ENCODE results near the gene LLGL2. TPM values are rescaled to one million over a fixed set of nuclear protein-coding genes. Genes with fewer than 3 reads are reported as not detected.

The LLGL2 gene
- polyA plus RNA-seq, 1 donor: 149 TPM

GRCh38 chr17:75552425-75553294 lies 27.2 kb downstream of the LLGL2 start:
- no peak overlapping the region for H3K4me3 ChIP-seq (ENCODE audit: low read length)
- no peaks in the 10 kb centered on the region for H3K9me3 ChIP-seq (ENCODE audit: control insufficient read depth, low read depth, low read length)
- DNase-seq: peak in 1 of 2 donors; percentile 62
- peaks cover 24% of the 10 kb centered on the region for H3K36me3 ChIP-seq (ENCODE audit: control insufficient read depth, insufficient read depth, low read length)
- peaks cover 84% of the 10 kb centered on the region for H3K4me1 ChIP-seq (ENCODE audit: control insufficient read depth, insufficient read depth, low read length)
- no peaks in the 10 kb centered on the region for H3K27me3 ChIP-seq (ENCODE audit: control insufficient read depth, insufficient read depth, low read length)
- peak overlapping the region; percentile 34 for H3K27ac ChIP-seq (ENCODE audit: low read length)
- WGBS (ENCODE audit: insufficient coverage, low lambda C conversion rate): 97% methylated on average over 4 of the region's 14 CpGs

GRCh38 chr17:75553295-75554110 lies 28.0 kb downstream of the LLGL2 start:
- Histone ChIP-seq H3K4me1 (ENCODE audit: control insufficient read depth, insufficient read depth, low read length) (peaks cover 85% of the 10 kb centered on the region), H3K36me3 (ENCODE audit: control insufficient read depth, insufficient read depth, low read length) (peaks cover 30% of the 10 kb centered on the region), H3K27me3 (ENCODE audit: control insufficient read depth, insufficient read depth, low read length) (no peaks in the 10 kb centered on the region), H3K4me3 (ENCODE audit: low read length) (no peak overlapping the region), H3K27ac (ENCODE audit: low read length) (peak overlapping the region; percentile 34), H3K9me3 (ENCODE audit: control insufficient read depth, low read depth, low read length) (no peaks in the 10 kb centered on the region)
- WGBS (ENCODE audit: insufficient coverage, low lambda C conversion rate): no CpG with 5 or more reads among the region's 8 CpGs
- DNase-seq: no peak

DNA sequence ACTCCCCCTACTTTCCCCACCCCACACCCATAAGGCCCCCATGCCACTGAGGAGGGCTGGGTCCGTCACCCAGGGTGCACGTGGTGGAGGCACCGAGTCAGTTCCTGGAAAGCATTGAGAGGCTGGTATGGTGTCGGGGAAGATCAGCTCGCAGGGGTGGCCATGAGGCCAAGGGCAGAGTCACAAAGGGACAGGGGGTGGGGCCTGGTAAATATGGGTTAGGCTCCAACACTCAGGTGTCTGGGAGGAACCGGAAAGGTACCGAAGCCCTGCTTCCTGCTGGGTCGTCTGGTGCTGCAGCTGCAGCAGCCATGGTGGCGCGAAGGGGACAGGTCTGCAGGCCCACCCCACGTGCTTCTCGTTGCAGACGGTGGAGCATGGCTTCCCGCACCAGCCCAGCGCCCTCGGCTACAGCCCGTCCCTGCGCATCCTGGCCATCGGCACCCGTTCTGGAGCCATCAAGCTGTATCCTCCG lies 30.2 kb downstream of the LLGL2 start:
- Histone ChIP-seq H3K4me3 (ENCODE audit: low read length) (no peak overlapping the region), H3K9me3 (ENCODE audit: control insufficient read depth, low read depth, low read length) (no peaks in the 10 kb centered on the region), H3K27me3 (ENCODE audit: control insufficient read depth, insufficient read depth, low read length) (no peaks in the 10 kb centered on the region), H3K27ac (ENCODE audit: low read length) (peak overlapping the region; percentile 86), H3K36me3 (ENCODE audit: control insufficient read depth, insufficient read depth, low read length) (peaks cover 47% of the 10 kb centered on the region), H3K4me1 (ENCODE audit: control insufficient read depth, insufficient read depth, low read length) (peaks cover 64% of the 10 kb centered on the region)
- DNase-seq: peak in 1 of 2 donors; percentile 47
- WGBS (ENCODE audit: insufficient coverage, low lambda C conversion rate): no CpG with 5 or more reads among the region's 21 CpGs

DNA sequence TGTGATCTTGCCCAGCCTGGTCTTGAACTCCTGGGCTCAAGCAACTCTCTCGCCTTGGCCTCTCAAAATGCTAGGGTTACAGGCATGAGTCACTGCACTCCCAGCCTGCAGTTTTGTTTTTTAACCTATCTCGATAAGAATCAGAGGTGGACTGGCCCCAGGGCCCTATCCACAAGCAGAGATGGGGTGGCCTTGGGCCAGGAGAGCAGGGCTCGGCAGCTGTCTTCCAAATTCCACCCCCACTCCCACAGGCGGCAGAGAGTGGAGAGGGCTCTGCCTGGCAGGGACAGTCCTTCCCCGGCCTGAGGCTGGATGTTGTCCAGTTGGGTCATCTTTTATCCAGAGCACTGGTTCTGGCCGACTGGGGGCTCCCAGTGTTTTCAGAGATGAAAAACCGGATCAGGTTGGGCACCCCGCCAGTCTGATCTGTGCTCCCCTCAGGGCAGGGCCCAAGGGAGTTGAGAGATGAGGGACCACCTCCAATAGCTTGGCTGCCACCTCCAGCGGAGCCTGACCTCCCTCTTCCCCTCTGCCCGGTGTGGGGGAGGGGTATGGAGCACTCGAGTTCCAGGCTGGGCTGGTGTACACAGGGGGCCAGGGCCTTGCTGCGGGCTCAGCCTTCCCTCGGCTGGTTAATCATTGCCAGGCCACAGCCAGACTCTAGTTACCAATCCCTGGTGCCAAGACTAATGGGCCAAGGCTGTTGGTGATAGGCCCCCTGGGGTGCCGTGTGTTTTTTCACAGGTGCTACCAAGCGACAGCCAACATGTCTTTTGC lies 31.8 kb downstream of the LLGL2 start:
- Histone ChIP-seq H3K9me3 (ENCODE audit: control insufficient read depth, low read depth, low read length) (no peaks in the 10 kb centered on the region), H3K27ac (ENCODE audit: low read length) (peak overlapping the region; percentile 86), H3K36me3 (ENCODE audit: control insufficient read depth, insufficient read depth, low read length) (peaks cover 43% of the 10 kb centered on the region), H3K4me1 (ENCODE audit: control insufficient read depth, insufficient read depth, low read length) (peaks cover 52% of the 10 kb centered on the region), H3K27me3 (ENCODE audit: control insufficient read depth, insufficient read depth, low read length) (no peaks in the 10 kb centered on the region), H3K4me3 (ENCODE audit: low read length) (no peak overlapping the region)
- peak; percentile 88 to 93 for DNase-seq
- no CpG with 5 or more reads among the region's 15 CpGs for WGBS (ENCODE audit: insufficient coverage, low lambda C conversion rate)

DNA sequence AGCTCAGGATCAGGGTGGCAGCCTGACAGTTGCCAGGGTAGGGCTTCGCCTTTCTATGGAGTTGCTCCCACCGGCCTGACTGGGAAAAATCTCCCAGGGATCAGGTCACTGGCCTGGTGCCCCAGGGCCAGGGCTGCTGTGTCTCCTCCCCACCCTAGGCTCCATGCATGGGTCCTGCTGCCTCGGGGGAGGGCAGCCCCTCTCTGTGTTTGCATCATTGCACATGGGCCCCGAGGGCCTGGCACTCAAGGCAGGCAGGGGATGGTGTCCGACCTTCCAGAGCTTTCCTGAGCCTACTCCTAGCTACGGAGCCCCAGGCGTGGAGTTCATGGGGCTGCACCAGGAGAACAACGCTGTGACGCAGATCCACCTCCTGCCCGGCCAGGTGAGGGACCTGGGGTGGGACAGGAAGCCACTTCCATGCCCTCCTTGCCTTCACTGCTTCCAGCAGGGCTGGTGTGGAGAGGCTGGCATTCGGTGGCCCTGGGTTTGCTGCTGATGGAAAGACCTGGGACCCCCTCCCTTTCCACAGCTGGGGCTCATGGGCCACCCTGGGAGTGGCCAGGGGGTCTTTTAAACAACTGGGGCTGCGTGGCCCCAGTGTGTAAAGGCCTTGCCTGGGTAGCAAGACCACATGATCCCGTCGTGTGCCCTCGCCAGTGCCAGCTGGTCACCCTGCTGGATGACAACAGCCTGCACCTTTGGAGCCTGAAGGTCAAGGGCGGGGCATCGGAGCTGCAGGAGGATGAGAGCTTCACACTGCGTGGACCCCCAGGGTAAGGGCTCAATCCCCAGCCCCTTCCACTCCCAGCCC lies 32.6 kb downstream of the LLGL2 start:
- Histone ChIP-seq H3K27ac (ENCODE audit: low read length) (peak overlapping the region; percentile 86), H3K36me3 (ENCODE audit: control insufficient read depth, insufficient read depth, low read length) (peaks cover 42% of the 10 kb centered on the region), H3K4me3 (ENCODE audit: low read length) (no peak overlapping the region), H3K27me3 (ENCODE audit: control insufficient read depth, insufficient read depth, low read length) (no peaks in the 10 kb centered on the region), H3K9me3 (ENCODE audit: control insufficient read depth, low read depth, low read length) (no peaks in the 10 kb centered on the region), H3K4me1 (ENCODE audit: control insufficient read depth, insufficient read depth, low read length) (peaks cover 44% of the 10 kb centered on the region)
- no CpG with 5 or more reads among the region's 18 CpGs for WGBS (ENCODE audit: insufficient coverage, low lambda C conversion rate)
- no peak for DNase-seq

- H3K9me3 ChIP-seq (ENCODE audit: control insufficient read depth, low read depth, low read length): no peaks in the 10 kb centered on the region
- no CpG with 5 or more reads among the region's 38 CpGs for WGBS (ENCODE audit: insufficient coverage, low lambda C conversion rate)
Observed at GRCh38 chr17:75558666-75559530, 33.4 kb downstream of the LLGL2 start.

GRCh38 chr17:75559958-75560533 lies 34.5 kb downstream of the LLGL2 start:
- no peak for DNase-seq
- WGBS (ENCODE audit: insufficient coverage, low lambda C conversion rate): no CpG with 5 or more reads among the region's 9 CpGs
- Histone ChIP-seq H3K4me3 (ENCODE audit: low read length) (no peak overlapping the region), H3K4me1 (ENCODE audit: control insufficient read depth, insufficient read depth, low read length) (peaks cover 36% of the 10 kb centered on the region), H3K27ac (ENCODE audit: low read length) (no peak overlapping the region), H3K27me3 (ENCODE audit: control insufficient read depth, insufficient read depth, low read length) (no peaks in the 10 kb centered on the region), H3K9me3 (ENCODE audit: control insufficient read depth, low read depth, low read length) (no peaks in the 10 kb centered on the region), H3K36me3 (ENCODE audit: control insufficient read depth, insufficient read depth, low read length) (peaks cover 56% of the 10 kb centered on the region)

More at GRCh38 chr17:75558666-75559530, 33.4 kb downstream of the LLGL2 start:
- DNase-seq: no peak
- Histone ChIP-seq H3K27me3 (ENCODE audit: control insufficient read depth, insufficient read depth, low read length) (no peaks in the 10 kb centered on the region), H3K4me1 (ENCODE audit: control insufficient read depth, insufficient read depth, low read length) (peaks cover 36% of the 10 kb centered on the region), H3K27ac (ENCODE audit: low read length) (no peak overlapping the region), H3K4me3 (ENCODE audit: low read length) (no peak overlapping the region), H3K36me3 (ENCODE audit: control insufficient read depth, insufficient read depth, low read length) (peaks cover 47% of the 10 kb centered on the region)

DNA sequence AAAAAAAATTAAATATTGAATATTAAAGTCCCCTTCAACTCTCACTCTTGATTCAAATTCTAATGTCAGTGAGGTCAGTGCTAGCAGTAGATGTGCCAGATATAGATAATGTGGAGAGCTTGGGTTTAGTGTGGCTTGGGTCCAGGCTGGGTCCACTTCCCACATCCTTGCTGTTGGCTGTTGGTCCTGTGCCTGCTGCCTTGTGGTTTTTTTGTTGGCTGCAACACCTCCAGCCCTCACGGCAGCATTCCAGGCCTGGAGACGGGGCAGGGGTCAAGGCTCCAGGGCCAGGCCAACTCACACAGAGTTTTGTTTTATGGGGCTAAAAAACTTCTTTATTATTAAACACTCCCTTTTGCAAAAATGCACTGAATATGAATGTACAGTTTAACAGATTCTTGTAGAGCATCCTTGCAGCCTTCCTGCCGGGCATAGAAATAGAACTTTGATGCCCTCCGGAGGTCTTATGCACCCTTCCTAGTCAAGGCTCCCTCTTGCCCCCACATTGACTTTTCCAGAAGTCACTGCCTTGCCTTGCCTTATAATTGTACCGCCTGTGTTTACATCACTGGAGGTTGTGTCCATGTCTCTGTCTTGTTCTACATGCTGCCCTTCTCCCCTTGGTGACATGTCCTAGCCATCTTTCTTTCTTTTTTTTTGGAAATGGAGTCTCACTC lies 36.6 kb downstream of the LLGL2 start:
- peaks cover 16% of the 10 kb centered on the region for H3K4me1 ChIP-seq (ENCODE audit: control insufficient read depth, insufficient read depth, low read length)
- no peaks in the 10 kb centered on the region for H3K27me3 ChIP-seq (ENCODE audit: control insufficient read depth, insufficient read depth, low read length)
- no peak overlapping the region for H3K27ac ChIP-seq (ENCODE audit: low read length)
- no peak for DNase-seq
- H3K4me3 ChIP-seq (ENCODE audit: low read length): no peak overlapping the region
- peaks cover 69% of the 10 kb centered on the region for H3K36me3 ChIP-seq (ENCODE audit: control insufficient read depth, insufficient read depth, low read length)
- no peaks in the 10 kb centered on the region for H3K9me3 ChIP-seq (ENCODE audit: control insufficient read depth, low read depth, low read length)
- 92% methylated on average over 2 of the region's 5 CpGs for WGBS (ENCODE audit: insufficient coverage, low lambda C conversion rate)

Measured in large intestine (tissue), 3 donors.